Liver (tissue), 9 donors: Measurements from ENCODE around the gene HOXC10. TPM values are rescaled to one million over a fixed set of nuclear protein-coding genes. Genes with fewer than 3 reads are reported as not detected.

Experiments
- DNase-seq: peaks from one replicate; pipeline ENCODE4 v3.0.0-alpha.2; 2017; ENCODE audit warnings: low spot score
- H3K27ac ChIP-seq, 2 donors: one replicate each; pipeline ENCODE4 v1.7.0; 2013; ENCODE audit warnings: inconsistent platforms in 2 of 2, low read length in 2 of 2, control low read depth in 1 of 2, low read depth in 1 of 2, mild to moderate bottlenecking in 1 of 2
- H3K27me3 ChIP-seq, 4 donors: one replicate each; pipeline versions ENCODE4 v1.6.1 to v1.7.0; 2013; ENCODE audit warnings: low read length in 3 of 4, inconsistent platforms in 1 of 4, mild to moderate bottlenecking in 1 of 4, moderate library complexity in 1 of 4; ENCODE audit not compliant: control insufficient read depth in 4 of 4, insufficient read depth in 4 of 4
- H3K36me3 ChIP-seq, 4 donors: one replicate each; pipeline versions ENCODE4 v1.6.1 to v1.7.0; 2013; ENCODE audit warnings: low read length in 3 of 4, mild to moderate bottlenecking in 3 of 4, low read depth in 1 of 4, moderate library complexity in 1 of 4; ENCODE audit not compliant: control insufficient read depth in 4 of 4, insufficient read depth in 3 of 4
- H3K4me1 ChIP-seq, 4 donors: one replicate each; pipeline versions ENCODE4 v1.6.1 to v1.7.0; 2013; ENCODE audit warnings: low read length in 3 of 4, mild to moderate bottlenecking in 3 of 4, moderate library complexity in 1 of 4; ENCODE audit not compliant: control insufficient read depth in 4 of 4, insufficient read depth in 4 of 4
- H3K4me3 ChIP-seq, 3 donors: one replicate each; pipeline versions ENCODE4 v1.6.1 to v1.7.0; 2013; ENCODE audit warnings: low read length in 3 of 3, control low read depth in 1 of 3, low read depth in 1 of 3, mild to moderate bottlenecking in 1 of 3
- H3K9ac ChIP-seq, 2 donors: one replicate each; pipeline ENCODE4 v1.7.0; 2013; ENCODE audit warnings: low read length in 2 of 2, mild to moderate bottlenecking in 2 of 2, moderate library complexity in 2 of 2, control low read depth in 1 of 2, low read depth in 1 of 2
- H3K9me3 ChIP-seq, 4 donors: one replicate each; pipeline versions ENCODE4 v1.6.1 to v1.7.0; 2013; ENCODE audit warnings: low read length in 3 of 4; ENCODE audit not compliant: control insufficient read depth in 4 of 4
- EGR1 ChIP-seq, 2 donors: IDR thresholded peaks; 2 replicates each; pipeline ENCODE4 v1.6.1; 2016 to 2018; ENCODE audit warnings: antibody characterized with exemption in 2 of 2, low read depth in 2 of 2
- FOXA1 ChIP-seq: IDR thresholded peaks from 2 replicates; pipeline ENCODE4 v1.6.1; 2016; ENCODE audit warnings: antibody characterized with exemption
- FOXA2 ChIP-seq: IDR thresholded peaks from 2 replicates; pipeline ENCODE4 v1.6.1; 2016; ENCODE audit warnings: antibody characterized with exemption
- GABPA ChIP-seq, 2 donors: IDR thresholded peaks in 1 of 2; conservative IDR thresholded peaks in 1 of 2; 2 replicates each; pipeline ENCODE4 v1.6.1; 2016; ENCODE audit warnings: antibody characterized with exemption in 2 of 2, mild to moderate bottlenecking in 1 of 2, moderate library complexity in 1 of 2
- HNF4A ChIP-seq, 2 donors: conservative IDR thresholded peaks; 2 replicates each; pipeline ENCODE4 v1.6.1; 2016; ENCODE audit warnings: antibody characterized with exemption in 2 of 2, mild to moderate bottlenecking in 2 of 2
- HNF4G ChIP-seq: IDR thresholded peaks from 2 replicates; pipeline ENCODE4 v1.6.1; 2016; ENCODE audit warnings: antibody characterized with exemption
- JUND ChIP-seq, 2 donors: IDR thresholded peaks; 2 replicates each; pipeline ENCODE4 v1.6.1; 2016; ENCODE audit warnings: antibody characterized with exemption in 2 of 2
- NR2F2 ChIP-seq: IDR thresholded peaks from 2 replicates; pipeline ENCODE4 v1.6.1; 2016; ENCODE audit warnings: antibody characterized with exemption
- RAD21 ChIP-seq, 2 donors: IDR thresholded peaks; 2 replicates each; pipeline ENCODE4 v1.6.1; 2016; ENCODE audit warnings: antibody characterized with exemption in 2 of 2, mild to moderate bottlenecking in 2 of 2
- RXRA ChIP-seq, 2 donors: IDR thresholded peaks; 2 replicates each; pipeline ENCODE4 v1.6.1; 2017 to 2018; ENCODE audit warnings: antibody characterized with exemption in 2 of 2, mild to moderate bottlenecking in 1 of 2
- SP1 ChIP-seq: IDR thresholded peaks from 2 replicates; pipeline ENCODE4 v1.6.1; 2018; ENCODE audit warnings: antibody characterized with exemption, mild to moderate bottlenecking
- TAF1 ChIP-seq: conservative IDR thresholded peaks from 2 replicates; pipeline ENCODE4 v1.6.1; 2016; ENCODE audit warnings: antibody characterized with exemption, mild to moderate bottlenecking
- YY1 ChIP-seq: IDR thresholded peaks from 2 replicates; pipeline ENCODE4 v1.6.1; 2016; ENCODE audit warnings: antibody characterized with exemption, mild to moderate bottlenecking
- ZBTB33 ChIP-seq: IDR thresholded peaks from 2 replicates; pipeline ENCODE4 v1.6.1; 2016; ENCODE audit warnings: antibody characterized with exemption
- WGBS: extraction: QIAGEN DNeasy Blood & Tissue Kit; methylation state at CpG from one replicate; pipeline ENCODE4 v1.1.7; 2013; 5-methylcytosine and 5-hydroxymethylcytosine counted together
- polyA plus RNA-seq, 2 donors: library from polyadenylated mRNA; stranded (reverse) in 1 of 2; unstranded in 1 of 2; fragments of 200-250 nt in 1 of 2; fragments of >200 nt in 1 of 2; fragmentation: Nextera tagmentation in 1 of 2; extraction: Ambion mirVana in 1 of 2; gene quantifications; one replicate each; pipeline versions ENCODE4 v1.2.1 to v1.2.3, GENCODE V29; 2013 to 2015
- total RNA-seq, 2 donors: library from RNA; depleted of rRNA; stranded (reverse); fragments of >200 nt; gene quantifications; one replicate each; pipeline ENCODE4 v1.2.3, GENCODE V29; 2014
- TF ChIP-seq, protein P1 (sequence below): fragments of 150-350 bp; IDR thresholded peaks from 2 replicates; pipeline ENCODE4 v1.5.1; 2017; ENCODE audit warnings: improper control_type of control experiment, low read depth, low read length; ENCODE audit not compliant: missing input control
- TF ChIP-seq, protein P2 (sequence below): IDR thresholded peaks from 2 replicates; pipeline ENCODE4 v1.6.1; 2016; ENCODE audit warnings: antibody characterized with exemption, mild to moderate bottlenecking
- TF ChIP-seq, protein P3 (sequence below): IDR thresholded peaks from 2 replicates; pipeline ENCODE4 v1.6.1; 2016; ENCODE audit warnings: antibody characterized with exemption
- TF ChIP-seq, protein P4 (sequence below): IDR thresholded peaks from 2 replicates; pipeline ENCODE4 v1.6.1; 2016; ENCODE audit warnings: antibody characterized with exemption
- donor health status: healthy.
- donor health status: healthy.
- donor health status: healthy.
- donor health status: healthy.
- donor health status: healthy.

The HOXC10 gene
- total and polyA plus RNA-seq, 4 donors: not detected

GRCh38 chr12:53941187-53941586 is 43.8 kb upstream of the HOXC10 start (continued):
- TF ChIP-seq, protein P1, sequence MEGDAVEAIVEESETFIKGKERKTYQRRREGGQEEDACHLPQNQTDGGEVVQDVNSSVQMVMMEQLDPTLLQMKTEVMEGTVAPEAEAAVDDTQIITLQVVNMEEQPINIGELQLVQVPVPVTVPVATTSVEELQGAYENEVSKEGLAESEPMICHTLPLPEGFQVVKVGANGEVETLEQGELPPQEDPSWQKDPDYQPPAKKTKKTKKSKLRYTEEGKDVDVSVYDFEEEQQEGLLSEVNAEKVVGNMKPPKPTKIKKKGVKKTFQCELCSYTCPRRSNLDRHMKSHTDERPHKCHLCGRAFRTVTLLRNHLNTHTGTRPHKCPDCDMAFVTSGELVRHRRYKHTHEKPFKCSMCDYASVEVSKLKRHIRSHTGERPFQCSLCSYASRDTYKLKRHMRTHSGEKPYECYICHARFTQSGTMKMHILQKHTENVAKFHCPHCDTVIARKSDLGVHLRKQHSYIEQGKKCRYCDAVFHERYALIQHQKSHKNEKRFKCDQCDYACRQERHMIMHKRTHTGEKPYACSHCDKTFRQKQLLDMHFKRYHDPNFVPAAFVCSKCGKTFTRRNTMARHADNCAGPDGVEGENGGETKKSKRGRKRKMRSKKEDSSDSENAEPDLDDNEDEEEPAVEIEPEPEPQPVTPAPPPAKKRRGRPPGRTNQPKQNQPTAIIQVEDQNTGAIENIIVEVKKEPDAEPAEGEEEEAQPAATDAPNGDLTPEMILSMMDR: no peak
- TF ChIP-seq GABPA (IDR thresholded peaks at IDR 0.05 in 1 of 2, conservative IDR thresholded peaks at IDR 0.05 in 1 of 2) (no peak), HNF4A (conservative IDR thresholded peaks at IDR 0.05) (no peak), NR2F2 (no peak), YY1 (no peak)

GRCh38 chr12:53941750-53942149 is 43.2 kb upstream of the HOXC10 start:
- no peak for DNase-seq
- H3K9ac ChIP-seq: no peak overlapping the region
- H3K27ac ChIP-seq: no peak overlapping the region
- no peaks in the 10 kb centered on the region for H3K9me3 ChIP-seq
- H3K4me1 ChIP-seq: no peaks in the 10 kb centered on the region
- 18% methylated on average over 5 of the region's 5 CpGs for WGBS
- TF ChIP-seq ZBTB33: no peak
- no peak for TF ChIP-seq YY1
- no peak for TF ChIP-seq JUND (IDR thresholded peaks at IDR 0.05)
- TF ChIP-seq, protein P2, sequence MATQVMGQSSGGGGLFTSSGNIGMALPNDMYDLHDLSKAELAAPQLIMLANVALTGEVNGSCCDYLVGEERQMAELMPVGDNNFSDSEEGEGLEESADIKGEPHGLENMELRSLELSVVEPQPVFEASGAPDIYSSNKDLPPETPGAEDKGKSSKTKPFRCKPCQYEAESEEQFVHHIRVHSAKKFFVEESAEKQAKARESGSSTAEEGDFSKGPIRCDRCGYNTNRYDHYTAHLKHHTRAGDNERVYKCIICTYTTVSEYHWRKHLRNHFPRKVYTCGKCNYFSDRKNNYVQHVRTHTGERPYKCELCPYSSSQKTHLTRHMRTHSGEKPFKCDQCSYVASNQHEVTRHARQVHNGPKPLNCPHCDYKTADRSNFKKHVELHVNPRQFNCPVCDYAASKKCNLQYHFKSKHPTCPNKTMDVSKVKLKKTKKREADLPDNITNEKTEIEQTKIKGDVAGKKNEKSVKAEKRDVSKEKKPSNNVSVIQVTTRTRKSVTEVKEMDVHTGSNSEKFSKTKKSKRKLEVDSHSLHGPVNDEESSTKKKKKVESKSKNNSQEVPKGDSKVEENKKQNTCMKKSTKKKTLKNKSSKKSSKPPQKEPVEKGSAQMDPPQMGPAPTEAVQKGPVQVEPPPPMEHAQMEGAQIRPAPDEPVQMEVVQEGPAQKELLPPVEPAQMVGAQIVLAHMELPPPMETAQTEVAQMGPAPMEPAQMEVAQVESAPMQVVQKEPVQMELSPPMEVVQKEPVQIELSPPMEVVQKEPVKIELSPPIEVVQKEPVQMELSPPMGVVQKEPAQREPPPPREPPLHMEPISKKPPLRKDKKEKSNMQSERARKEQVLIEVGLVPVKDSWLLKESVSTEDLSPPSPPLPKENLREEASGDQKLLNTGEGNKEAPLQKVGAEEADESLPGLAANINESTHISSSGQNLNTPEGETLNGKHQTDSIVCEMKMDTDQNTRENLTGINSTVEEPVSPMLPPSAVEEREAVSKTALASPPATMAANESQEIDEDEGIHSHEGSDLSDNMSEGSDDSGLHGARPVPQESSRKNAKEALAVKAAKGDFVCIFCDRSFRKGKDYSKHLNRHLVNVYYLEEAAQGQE: no peak
- no peak for TF ChIP-seq TAF1
- TF ChIP-seq FOXA1: no peak
- TF ChIP-seq, protein P3, sequence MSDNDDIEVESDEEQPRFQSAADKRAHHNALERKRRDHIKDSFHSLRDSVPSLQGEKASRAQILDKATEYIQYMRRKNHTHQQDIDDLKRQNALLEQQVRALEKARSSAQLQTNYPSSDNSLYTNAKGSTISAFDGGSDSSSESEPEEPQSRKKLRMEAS: no peak
- TF ChIP-seq RAD21 (IDR thresholded peaks at IDR 0.05): no peak
- no peak for TF ChIP-seq HNF4A (conservative IDR thresholded peaks at IDR 0.05)
- TF ChIP-seq HNF4G: no peak
- TF ChIP-seq GABPA (IDR thresholded peaks at IDR 0.05 in 1 of 2, conservative IDR thresholded peaks at IDR 0.05 in 1 of 2): no peak
- TF ChIP-seq NR2F2: no peak
- no peak for TF ChIP-seq FOXA2
- no peak for TF ChIP-seq RXRA (IDR thresholded peaks at IDR 0.05)
- TF ChIP-seq SP1: no peak
- TF ChIP-seq, protein P1: no peak
- TF ChIP-seq, protein P4, sequence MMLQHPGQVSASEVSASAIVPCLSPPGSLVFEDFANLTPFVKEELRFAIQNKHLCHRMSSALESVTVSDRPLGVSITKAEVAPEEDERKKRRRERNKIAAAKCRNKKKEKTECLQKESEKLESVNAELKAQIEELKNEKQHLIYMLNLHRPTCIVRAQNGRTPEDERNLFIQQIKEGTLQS: no peak
- TF ChIP-seq EGR1 (IDR thresholded peaks at IDR 0.05; ENCODE audit: low read depth in 2 of 2): no peak
- H3K36me3 ChIP-seq: no peaks in the 10 kb centered on the region
- no peak overlapping the region for H3K4me3 ChIP-seq
- H3K27me3 ChIP-seq: peaks cover 13 to 40% (median 23%) of the 10 kb centered on the region in 4 donors
